HG03575 (cell line): Measurements from ENCODE around the gene DNM2.

Experiments
- ATAC-seq: cut with Tn5 transposase; IDR thresholded peaks from one replicate; pipeline ENCODE4 v1.9.1; 2021; ENCODE audit not compliant: unreplicated experiment, insufficient number of reproducible peaks, low FRiP score; ENCODE audit errors: extremely low read depth

Gene DNM2

DNA sequence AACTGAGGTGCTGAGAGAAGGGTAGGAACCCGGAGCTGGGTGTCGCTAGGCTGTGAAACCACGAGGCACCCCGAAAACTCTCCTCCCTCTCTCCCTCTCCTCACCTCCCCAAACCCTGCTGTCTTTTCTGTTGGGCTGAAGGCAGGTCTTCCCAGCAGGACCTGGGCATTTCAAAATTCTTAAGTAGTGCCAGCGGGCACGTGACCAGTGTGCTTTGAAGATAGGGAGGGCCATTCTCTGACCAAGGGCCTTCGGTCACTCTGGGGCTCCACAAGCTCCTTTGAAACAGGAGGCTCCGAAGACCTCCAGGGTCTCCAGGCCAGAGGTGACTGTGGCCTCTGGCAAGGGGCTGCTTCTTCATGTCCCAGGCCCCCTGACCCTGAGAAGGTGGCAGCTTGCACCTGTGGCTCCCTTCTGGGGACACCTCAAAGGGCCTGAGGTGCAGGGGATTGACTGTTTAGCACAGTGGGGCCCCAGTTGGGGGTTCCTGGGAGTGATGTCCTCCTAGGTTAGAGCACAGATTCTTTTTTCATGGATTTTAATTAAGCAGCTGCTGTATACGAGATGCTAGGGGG lies 48.3 kb downstream of the DNM2 start:
- no peak for ATAC-seq

DNA sequence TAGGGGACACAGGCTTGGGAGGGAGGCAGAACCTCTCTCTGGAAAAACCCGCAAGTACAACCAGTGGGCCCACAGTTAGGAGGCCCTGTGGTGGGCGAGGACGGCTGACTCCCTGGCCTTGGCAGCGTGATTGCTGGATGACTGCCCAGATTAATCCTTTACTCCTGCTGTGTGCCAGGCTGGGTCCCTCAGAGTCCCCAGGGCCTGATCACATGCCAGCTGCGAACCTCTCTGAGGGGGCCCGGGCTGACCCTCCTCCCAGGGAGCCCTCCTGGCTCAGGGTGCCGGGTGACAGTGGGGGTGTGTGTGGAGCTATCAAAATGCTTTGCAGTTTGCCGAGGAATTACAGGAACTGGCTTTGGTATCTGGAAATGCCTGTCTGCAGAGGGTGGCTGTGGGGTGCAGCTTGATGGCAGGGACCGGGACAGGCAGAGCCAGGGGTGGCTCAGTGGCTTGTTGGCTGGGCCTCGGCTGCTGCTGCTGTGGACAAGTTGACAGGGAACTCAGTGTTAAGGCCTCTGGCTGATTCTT lies 48.9 kb downstream of the DNM2 start:
- no peak for ATAC-seq

DNA sequence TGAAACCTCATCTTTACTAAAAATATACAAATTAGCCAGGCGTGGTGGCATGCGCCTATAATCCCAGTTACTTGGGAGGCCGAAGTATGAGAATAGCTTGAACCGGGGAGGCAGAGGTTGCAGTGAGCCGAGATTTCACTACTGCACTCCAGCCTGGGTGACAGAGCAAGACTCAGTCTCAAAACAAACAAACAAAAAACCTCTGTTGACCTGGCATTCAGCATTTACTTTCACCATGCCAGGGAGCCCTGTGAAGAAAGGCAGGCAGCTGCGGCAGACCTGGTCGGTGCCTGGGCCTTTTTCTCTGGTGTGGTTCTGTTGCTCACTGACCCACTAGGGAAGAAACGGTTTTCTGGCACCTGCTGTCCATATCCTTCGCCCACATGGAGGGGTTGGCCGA lies 49.8 kb downstream of the DNM2 start:
- no peak for ATAC-seq

- no peak for ATAC-seq
Observed at GRCh38 chr19:10768369-10768768, 50.5 kb downstream of the DNM2 start.

DNA sequence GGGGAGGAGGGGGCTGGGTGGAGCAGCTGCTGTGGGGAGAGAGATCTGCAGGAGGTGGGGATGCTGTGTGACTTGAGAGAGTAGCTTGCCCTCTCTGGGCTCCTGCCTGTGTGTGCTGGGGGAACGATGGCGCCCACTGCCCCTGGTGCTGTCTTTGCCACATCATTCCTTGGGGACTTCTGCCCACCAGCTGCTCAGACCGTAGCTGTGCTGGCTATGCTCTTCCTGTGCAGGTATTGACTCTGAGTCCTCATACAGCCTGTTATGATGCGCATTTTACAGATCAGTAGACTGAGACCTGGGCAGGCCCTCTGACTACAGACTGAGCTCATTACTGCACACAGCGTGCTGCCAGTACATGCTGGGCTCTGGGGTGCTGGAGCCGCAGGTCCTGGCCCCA lies 51.1 kb downstream of the DNM2 start:
- no peak for ATAC-seq

DNA sequence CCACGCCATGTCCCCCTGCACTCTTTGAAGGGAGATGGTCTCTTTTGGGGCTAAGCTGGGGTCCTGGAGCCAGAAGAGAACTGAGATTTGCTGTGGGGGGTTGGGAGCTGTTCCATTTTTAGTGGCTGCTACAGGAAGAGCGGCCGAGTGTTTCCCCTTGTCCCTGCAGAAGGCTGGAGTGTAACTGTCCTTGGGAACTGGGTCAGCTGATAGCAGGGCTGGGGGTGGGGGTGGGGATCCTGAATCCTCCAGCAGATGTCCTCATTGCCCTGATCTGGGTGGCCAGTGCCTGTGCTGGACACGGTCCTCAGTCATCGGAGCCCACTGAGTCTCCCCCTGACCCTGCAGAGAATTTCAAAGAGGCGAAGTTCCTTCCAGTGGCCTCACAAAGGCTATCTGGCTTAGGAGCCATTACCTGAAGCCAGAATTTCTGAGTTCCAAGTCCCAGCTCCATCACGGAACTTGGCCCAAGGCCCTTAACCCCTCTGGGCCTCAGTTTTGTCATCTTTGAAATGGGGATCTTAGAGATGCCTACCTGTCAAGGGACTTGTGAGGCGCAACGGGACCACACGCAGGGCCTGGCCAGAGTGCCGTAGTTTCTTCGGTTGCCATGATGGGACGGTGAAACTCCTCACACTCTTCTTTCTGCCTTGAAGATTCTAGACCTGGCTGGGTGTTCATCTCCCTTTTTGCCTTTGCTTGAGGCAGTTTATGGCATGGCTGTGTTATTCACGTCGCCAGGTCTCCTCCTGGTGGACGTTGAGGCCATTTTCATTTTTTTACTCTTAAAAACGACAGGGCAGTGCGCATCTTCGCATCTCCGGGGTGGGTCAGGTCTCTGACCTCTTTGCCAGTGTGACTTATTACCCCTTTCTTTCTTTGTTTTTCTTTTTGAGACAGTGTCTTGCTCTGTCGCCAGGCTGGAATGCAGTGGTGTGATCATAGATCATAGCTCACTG lies 51.9 kb downstream of the DNM2 start:
- no peak for ATAC-seq

DNA sequence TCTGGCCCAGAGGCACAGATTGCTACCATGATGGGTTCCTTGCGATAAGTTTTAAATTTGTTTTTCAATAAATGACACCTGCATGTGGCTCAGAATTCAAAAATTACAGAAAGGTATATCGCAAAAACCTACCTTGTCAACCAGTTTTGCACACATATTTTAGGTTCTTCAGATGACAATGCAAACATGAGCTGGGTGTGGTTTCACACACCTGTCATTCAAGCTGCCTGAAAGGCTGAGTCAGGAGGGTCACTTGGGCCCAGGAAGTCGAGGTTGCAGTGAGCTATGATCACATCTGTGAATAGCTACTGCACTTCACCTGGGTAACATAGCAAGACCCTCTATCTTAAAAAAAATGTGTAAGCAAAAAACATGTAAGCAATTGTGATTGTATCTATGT lies 56.1 kb downstream of the DNM2 start:
- ATAC-seq = no peak

DNA sequence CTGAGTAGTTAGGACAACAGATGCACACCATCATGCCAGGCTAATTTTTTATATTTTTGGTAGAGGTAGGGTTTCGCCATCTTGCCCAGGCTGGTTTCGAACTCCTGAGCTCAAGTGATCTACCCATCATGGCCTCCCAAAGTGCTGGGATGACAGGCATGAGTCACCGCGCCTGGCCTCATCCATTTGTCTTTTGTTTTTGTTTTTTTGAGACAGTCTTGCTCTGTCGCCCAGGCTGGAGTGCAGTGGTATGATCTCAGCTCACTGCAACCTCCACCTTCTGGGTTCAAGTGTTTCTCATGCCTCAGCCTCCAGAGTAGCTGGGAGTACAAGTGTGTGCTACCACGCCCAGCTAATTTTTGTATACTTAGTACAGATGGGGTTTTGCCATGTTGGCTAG lies 57.0 kb downstream of the DNM2 start:
- ATAC-seq = no peak

GRCh38 chr19:10776900-10777650 lies 59.2 kb downstream of the DNM2 start:
- no peak for ATAC-seq

DNA sequence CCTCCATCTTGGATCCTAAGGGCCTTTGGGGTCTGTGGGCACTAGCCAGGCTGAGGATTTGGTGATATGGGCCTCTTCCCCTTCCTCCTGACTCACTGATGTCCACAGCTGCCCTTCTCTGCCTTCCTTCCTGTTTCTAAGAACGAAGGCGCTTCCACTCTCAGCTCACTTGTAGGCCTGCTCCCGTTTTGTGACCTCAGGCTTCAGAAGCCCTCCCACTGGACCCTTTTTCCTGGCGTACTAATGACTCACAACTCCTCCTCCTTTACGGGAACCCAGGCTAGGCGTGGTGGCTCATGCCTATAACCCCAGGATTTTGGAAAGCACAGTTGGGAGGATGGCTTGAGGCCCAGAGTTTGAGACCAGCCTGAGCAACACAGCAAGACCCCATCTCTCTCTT lies 62.5 kb downstream of the DNM2 start:
- ATAC-seq = no peak

DNA sequence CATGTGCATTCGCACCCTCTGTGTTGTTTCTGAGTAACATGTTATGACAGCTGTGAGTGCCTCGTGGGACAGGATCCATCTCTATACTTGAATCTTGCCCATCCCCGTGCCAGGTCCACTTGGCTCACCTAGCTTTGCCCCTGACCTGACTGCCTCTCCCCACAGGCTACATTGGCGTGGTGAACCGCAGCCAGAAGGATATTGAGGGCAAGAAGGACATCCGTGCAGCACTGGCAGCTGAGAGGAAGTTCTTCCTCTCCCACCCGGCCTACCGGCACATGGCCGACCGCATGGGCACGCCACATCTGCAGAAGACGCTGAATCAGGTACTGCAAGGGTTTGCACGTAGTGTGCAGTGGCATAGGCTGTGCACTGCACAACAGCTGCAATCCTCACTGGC lies 64.9 kb downstream of the DNM2 start:
- no peak for ATAC-seq

DNA sequence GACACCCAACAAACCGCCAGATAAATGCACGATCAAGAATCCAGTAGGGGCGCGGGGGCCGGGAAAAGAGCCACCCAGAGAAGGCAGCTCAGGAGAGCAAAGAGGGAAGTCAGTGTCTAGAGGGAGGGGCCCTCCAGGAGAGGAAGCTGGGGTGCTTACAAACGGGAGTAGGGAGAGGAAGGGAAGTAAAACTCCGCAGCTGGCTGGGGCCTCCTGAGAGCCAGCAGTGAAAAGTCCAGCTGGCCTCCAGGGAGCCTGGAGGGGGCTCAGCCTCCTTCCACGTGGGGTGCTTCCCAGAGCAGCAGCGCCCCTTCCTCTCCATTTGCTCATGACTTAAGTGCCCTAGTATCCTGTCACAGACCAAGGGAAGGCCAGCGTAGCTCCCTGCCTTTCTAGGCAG lies 66.4 kb downstream of the DNM2 start:
- ATAC-seq = no peak

- no peak for ATAC-seq
Observed at GRCh38 chr19:10788146-10788545, 70.3 kb downstream of the DNM2 start.

GRCh38 chr19:10789866-10790265 lies 72.0 kb downstream of the DNM2 start:
- no peak for ATAC-seq

- ATAC-seq = no peak
Observed at GRCh38 chr19:10796653-10797052, 78.8 kb downstream of the DNM2 start.

DNA sequence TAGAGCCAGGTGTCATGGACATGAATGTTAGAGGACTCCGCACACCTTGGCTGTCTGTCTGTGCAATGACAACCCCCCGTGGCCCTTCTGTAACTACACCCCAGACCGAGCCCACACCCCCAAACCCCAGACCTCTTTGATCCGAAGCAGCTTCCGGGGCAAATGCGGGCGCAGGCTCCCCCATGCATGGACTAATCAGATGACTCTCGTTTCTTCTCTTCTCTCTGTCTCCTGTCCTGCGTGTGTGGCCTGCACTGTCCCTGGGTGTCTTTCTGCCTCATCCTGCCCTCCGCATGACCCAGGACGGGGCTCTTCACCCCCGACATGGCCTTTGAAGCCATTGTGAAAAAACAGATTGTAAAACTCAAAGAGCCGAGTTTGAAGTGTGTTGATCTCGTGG lies 79.2 kb downstream of the DNM2 start:
- no peak for ATAC-seq

GRCh38 chr19:10797541-10798256 lies 79.8 kb downstream of the DNM2 start:
- ATAC-seq = no peak

GRCh38 chr19:10800488-10800887 lies 82.6 kb downstream of the DNM2 start:
- ATAC-seq = no peak

DNA sequence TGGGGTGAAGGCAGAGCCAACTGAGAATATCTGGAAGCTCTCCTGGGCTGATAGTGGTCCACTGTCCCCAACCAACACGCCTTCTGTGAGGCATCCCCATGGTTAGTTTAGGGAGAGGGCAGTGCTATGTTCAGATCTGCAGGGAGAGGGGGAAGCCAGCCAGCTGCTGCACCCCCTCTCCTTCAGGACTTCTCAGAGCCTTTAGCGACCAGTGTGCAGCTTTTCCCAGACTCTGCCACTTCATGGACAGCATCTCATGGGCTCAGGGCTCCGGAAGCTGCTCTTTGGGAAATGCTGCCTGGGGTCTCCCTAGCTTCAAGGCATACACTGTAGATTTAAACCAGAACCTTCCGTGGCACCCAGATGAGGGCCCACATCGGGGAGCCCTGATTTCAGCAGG lies 84.6 kb downstream of the DNM2 start:
- no peak for ATAC-seq
